ENCODE results near the gene CLSTN3.
A peak's percentile ranks its signal among the peaks of the same experiment; 100 is the strongest.

Gene CLSTN3

DNA sequence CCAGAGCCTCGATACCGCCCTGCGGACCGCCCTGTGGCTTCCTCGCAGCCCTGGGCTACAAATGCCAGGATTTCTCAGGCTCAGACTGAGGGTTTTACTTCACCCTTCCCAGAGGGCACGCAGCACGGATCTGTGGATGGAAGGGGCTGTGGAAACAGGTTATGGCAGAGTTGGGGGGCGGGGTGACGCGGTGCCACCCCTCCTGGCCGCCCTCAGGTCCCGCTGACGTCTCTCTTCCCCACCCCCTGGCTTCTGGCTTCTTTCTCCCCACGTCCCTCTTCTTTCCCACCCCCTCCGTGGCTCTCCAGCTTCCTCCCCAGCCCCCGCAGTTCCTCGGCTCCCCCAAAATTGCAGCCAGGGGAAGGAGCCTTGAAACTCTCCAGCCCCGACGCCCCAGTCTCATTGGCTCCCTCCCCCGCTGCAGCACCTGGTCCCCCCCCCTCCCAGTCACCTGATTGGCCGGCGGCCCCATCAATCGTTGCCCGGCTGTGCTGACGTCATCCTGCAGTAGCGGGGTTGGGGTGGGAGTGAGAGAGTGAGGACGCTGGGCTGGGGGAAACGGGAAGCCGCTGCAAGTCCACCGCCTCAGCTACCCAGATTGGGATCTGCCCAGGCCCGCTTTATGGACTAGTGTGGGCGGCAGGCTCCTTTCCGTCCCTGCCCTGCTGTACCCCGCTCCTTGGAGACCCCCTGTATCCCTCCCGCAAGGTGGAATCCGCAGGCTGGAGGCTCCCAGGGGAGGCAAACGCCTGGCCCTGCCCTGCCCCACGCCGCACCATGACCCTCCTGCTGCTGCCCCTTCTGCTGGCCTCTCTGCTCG is at the start of gene CLSTN3:
TSS of gene CLSTN3 (plus strand) at position 500 of the 820 bp plus-strand sequence. CDS start at position 778, 278 bp downstream.
- H3K36me3 Mint-ChIP-seq (ENCODE audit: low read depth) = peaks cover 30% of the 10 kb centered on the region
- H3K4me1 Mint-ChIP-seq (ENCODE audit: low read depth) = peaks cover 28% of the 10 kb centered on the region
- peak within 1 kb of the TSS; percentile 92 for H3K27ac Mint-ChIP-seq
- no peaks in the 10 kb centered on the region for H3K9me3 Mint-ChIP-seq
- DNase-seq (ENCODE audit: low spot score) = peak; percentile 76
- H3K4me3 Mint-ChIP-seq = peak within 1 kb of the TSS; percentile 96
- no peaks in the 10 kb centered on the region for H3K27me3 Mint-ChIP-seq (ENCODE audit: low read depth)

DNA sequence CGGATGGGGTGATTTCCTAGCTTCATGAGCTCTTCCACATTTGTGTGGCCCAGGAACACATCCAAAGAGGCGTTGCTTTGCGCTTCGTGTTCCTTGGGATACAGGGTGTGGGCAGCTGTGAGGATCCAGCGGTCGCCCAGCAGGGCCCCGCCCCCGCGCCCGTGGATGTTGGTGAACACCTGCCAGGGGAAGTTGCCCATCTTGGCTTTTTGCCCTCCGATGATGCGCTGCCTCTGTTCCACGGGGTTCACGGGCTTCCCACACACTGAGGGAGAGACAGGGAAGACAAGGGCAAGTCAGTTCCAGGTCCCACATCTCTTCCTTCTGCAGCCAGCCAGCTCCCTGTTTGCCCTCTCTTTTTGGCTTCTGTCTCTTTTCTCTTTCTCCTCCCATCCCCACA is 49.1 kb upstream of the CLSTN3 start:
- DNase-seq (ENCODE audit: low spot score) = no peak
- Mint-ChIP-seq H3K9me3 (peaks cover 5% of the 10 kb centered on the region), H3K4me1 (ENCODE audit: low read depth) (no peaks in the 10 kb centered on the region), H3K27ac (no peak overlapping the region), H3K27me3 (ENCODE audit: low read depth) (peaks cover 2% of the 10 kb centered on the region), H3K4me3 (no peak overlapping the region), H3K36me3 (ENCODE audit: low read depth) (peaks cover 4% of the 10 kb centered on the region)

DNA sequence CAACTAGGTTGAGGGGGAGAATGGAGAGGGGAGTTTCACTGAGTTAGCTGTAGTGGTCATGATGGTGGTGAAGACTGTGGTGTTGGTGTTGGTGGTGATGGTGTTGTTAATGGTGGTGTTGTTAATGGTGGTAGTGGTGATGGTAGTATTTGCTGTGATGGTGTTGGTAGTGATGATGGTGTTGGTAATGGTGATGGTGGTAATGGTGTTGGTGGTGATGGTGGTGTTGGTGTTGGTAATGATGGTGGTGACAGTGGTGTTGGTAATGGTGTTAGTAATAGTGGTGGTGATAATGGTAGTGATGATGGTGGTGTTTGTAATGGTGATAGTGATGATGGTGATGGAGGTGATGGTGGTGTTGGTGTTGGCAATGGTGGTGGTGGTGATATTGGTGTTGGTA is 47.0 kb upstream of the CLSTN3 start:
- Mint-ChIP-seq H3K4me1 (ENCODE audit: low read depth) (no peaks in the 10 kb centered on the region), H3K27me3 (ENCODE audit: low read depth) (peaks cover 2% of the 10 kb centered on the region), H3K4me3 (no peak overlapping the region), H3K9me3 (peaks cover 5% of the 10 kb centered on the region), H3K36me3 (ENCODE audit: low read depth) (peaks cover 4% of the 10 kb centered on the region), H3K27ac (no peak overlapping the region)
- DNase-seq (ENCODE audit: low spot score) = no peak

DNA sequence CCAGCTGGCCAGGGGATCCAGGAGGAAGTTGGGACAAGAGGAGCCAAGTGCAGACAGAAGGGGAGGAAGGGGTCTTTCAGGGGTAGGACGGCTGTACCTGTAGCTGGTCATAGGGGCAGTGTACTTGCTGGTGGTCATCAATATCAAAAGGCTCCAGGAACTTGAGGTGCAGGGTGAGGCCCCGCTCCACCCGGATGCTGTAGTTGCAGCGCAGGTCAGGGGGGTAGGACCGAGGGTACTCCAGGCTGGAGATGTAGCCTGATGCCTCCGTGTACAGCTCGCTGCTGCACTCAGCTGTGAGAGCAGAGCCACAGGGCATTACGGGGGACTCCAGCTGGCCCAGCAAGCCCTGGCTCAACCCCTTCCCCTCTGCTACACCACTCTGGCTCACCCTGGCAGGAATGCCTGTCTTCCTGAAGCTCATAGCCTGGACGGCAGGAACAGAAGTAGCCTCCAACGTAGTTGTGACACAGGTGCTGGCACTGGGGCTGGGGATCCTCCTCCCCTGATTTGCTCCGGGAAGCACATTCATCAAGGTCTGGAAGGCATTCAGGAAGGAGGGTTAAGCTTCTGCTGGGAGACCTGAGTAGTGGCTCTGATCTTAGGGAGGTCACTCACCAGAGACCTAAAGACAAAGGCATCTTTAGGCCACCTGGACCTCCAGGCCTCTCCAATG is 40.8 kb upstream of the CLSTN3 start:
- Mint-ChIP-seq H3K27me3 (ENCODE audit: low read depth) (peaks cover 3% of the 10 kb centered on the region), H3K4me3 (no peak overlapping the region), H3K4me1 (ENCODE audit: low read depth) (peaks cover 7% of the 10 kb centered on the region), H3K9me3 (no peaks in the 10 kb centered on the region), H3K36me3 (ENCODE audit: low read depth) (no peaks in the 10 kb centered on the region), H3K27ac (no peak overlapping the region)
- no peak for DNase-seq (ENCODE audit: low spot score)

DNA sequence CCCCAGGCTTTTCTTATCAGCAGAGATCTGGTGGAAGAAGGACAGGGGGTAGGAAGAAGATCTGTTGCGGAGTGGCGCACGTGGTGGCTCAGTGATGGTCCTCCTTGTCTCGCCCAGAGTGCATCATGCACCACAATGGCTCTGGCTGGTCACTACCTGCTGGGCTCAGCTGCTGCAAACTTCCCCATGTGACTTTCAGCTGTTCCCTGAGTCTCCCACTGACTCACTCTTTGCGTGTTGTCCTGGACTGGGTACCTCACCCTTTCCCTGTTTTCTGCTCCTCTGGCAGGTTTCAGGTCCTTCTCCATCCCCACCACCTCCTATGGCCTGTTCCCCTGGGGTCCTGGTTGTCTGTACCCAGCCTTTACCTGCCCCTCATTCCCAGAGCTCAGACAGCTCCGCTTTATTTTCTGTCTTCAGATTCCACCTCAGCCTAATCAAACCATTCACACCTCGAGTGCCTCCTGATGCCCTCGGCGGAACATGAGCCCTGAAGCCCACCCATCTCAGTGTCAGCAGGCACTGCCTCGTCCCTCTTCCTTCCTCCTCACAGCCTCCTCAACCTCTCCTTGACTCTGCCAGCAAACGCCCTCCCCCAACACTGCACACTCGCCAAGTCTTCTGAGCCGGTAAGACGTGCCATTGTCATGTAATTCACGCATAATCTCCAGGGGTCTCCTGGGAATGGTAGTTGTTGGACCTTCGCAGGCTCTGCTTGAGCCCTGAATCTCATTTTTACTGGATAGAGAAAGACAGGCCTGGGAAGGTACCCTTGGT is 39.8 kb upstream of the CLSTN3 start:
- peaks cover 7% of the 10 kb centered on the region for H3K4me1 Mint-ChIP-seq (ENCODE audit: low read depth)
- no peak for DNase-seq (ENCODE audit: low spot score)
- no peaks in the 10 kb centered on the region for H3K9me3 Mint-ChIP-seq
- H3K4me3 Mint-ChIP-seq = no peak overlapping the region
- no peak overlapping the region for H3K27ac Mint-ChIP-seq
- peaks cover 3% of the 10 kb centered on the region for H3K27me3 Mint-ChIP-seq (ENCODE audit: low read depth)
- no peaks in the 10 kb centered on the region for H3K36me3 Mint-ChIP-seq (ENCODE audit: low read depth)

DNA sequence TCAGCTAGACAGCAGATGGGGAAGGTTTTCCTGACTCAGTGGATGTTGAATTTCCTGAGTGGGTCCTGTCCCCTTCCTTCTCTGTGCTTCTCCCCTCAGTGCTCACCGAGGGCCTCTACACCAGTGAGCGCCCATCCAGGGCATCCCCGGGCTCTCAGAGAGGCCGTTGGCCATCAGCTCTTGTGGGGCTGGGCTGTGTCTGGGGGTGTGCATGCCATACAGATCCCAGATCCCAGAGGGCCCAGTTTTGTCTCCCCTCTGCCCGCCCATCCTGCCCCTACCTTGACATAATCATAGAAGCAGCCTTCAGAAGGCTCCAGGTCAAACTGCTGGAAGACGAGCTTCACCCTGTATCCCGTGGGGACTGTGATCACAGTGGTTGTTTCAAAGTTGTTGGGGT is 39.0 kb upstream of the CLSTN3 start:
- H3K36me3 Mint-ChIP-seq (ENCODE audit: low read depth) = no peaks in the 10 kb centered on the region
- peaks cover 7% of the 10 kb centered on the region for H3K4me1 Mint-ChIP-seq (ENCODE audit: low read depth)
- no peak overlapping the region for H3K4me3 Mint-ChIP-seq
- no peak for DNase-seq (ENCODE audit: low spot score)
- peaks cover 3% of the 10 kb centered on the region for H3K27me3 Mint-ChIP-seq (ENCODE audit: low read depth)
- no peaks in the 10 kb centered on the region for H3K9me3 Mint-ChIP-seq
- H3K27ac Mint-ChIP-seq = peak overlapping the region; percentile 20

DNA sequence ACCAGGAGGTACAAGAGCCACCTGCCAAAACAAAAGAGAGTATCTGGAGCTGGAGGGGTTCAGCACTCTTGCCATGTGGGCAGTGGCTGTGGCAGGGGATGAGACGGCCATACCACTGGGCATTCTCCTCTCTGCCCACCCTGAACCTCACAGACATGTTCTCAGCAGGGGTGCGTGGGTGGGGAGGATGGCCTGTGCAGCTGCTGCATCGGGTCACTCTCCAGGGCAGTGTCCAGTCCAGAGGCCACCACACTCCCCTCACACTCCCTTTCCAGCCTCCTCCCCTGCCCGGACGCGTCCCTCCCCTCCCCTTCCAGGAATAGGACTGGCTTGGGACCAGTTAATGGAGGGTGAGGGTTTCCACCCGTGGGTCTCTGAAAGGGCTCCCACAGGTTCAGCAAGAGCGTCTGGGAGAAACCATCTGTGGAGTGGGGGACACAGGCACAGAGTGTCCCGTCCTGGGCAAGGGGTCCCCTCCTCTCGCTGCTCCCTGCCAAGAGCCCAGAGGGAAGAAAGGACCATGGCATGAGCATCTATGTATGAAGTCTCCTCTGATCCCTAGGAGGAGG is 38.4 kb upstream of the CLSTN3 start:
- no peak for DNase-seq (ENCODE audit: low spot score)
- peak overlapping the region; percentile 86 for H3K4me3 Mint-ChIP-seq
- H3K4me1 Mint-ChIP-seq (ENCODE audit: low read depth) = peaks cover 7% of the 10 kb centered on the region
- H3K27ac Mint-ChIP-seq = peak overlapping the region; percentile 70
- peaks cover 3% of the 10 kb centered on the region for H3K27me3 Mint-ChIP-seq (ENCODE audit: low read depth)
- no peaks in the 10 kb centered on the region for H3K9me3 Mint-ChIP-seq
- H3K36me3 Mint-ChIP-seq (ENCODE audit: low read depth) = peaks cover 1% of the 10 kb centered on the region

DNA sequence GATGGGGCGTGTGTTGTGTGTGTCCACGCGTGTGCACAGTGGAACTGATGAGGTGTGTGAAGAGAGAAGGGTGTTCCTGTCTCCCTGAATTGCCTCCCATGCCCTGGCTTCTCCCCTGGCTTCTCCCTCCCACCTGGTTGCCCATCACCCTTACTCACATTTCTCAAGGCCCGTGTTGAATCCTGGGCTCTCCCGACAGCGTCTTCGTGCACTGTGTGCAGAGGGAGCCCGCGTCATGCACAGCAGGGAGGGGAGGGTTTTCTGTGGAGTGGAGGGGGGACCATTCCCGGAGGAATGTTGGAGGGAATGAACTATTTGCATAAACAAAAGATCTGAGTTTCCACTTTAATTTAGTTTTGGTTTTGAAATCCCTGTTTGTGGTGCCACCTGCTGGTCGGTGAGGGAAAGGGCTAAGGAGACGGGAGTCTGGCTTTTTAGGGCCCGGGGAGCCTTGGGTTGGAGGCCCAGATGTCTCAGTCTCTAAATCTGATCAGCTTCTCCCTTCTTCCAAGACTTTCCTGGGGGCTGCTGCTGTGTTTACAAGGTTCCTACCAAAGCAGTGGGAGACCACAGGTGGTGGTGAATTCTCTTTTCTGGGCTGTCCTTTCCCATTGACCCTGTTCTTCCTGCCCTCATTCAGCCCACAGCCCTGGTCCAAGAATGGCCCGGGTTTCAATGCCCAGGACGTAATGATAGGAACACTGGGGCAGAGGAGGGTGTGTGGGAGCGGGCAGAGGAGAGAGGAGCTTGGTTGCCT is 37.8 kb upstream of the CLSTN3 start, which contains the start of gene C1R:
TSS of gene C1R (minus strand) at position 217 of the 757 bp plus-strand sequence. CDS start at position 160, 57 bp downstream.
- H3K27me3 Mint-ChIP-seq (ENCODE audit: low read depth) = peaks cover 3% of the 10 kb centered on the region
- H3K4me1 Mint-ChIP-seq (ENCODE audit: low read depth) = peaks cover 7% of the 10 kb centered on the region
- no peaks in the 10 kb centered on the region for H3K9me3 Mint-ChIP-seq
- peak within 1 kb of the TSS; percentile 86 for H3K4me3 Mint-ChIP-seq
- H3K36me3 Mint-ChIP-seq (ENCODE audit: low read depth) = peaks cover 2% of the 10 kb centered on the region
- peak; percentile 43 for DNase-seq (ENCODE audit: low spot score)
- H3K27ac Mint-ChIP-seq = peak within 1 kb of the TSS; percentile 70

DNA sequence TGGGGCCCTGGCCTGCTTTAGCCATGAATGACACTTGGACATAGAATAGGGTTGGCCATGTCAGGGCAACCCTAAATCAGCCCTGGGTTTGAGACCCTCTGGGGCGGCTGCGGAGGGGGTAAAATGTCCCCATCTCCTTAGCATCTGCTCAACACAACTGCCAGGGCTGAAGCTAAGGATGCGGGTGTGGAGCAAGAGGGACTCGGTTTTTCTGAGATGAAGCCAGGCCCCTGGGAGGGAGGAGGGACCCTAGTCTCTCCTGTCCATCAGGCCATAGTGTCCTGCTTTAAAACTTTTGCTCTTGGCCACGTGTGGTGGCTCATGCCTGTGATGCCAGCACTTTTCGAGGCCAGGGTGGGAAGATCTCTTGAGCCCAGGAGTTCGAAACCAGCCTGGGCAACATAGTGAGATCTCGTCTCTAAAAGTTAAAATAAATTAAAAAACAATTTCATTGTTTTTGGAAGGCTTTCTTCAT is 37.1 kb upstream of the CLSTN3 start:
- Mint-ChIP-seq H3K4me1 (ENCODE audit: low read depth) (peaks cover 7% of the 10 kb centered on the region), H3K9me3 (no peaks in the 10 kb centered on the region), H3K36me3 (ENCODE audit: low read depth) (peaks cover 4% of the 10 kb centered on the region), H3K27me3 (ENCODE audit: low read depth) (peaks cover 3% of the 10 kb centered on the region), H3K27ac (no peak overlapping the region), H3K4me3 (peak overlapping the region; percentile 86)
- DNase-seq (ENCODE audit: low spot score) = no peak

DNA sequence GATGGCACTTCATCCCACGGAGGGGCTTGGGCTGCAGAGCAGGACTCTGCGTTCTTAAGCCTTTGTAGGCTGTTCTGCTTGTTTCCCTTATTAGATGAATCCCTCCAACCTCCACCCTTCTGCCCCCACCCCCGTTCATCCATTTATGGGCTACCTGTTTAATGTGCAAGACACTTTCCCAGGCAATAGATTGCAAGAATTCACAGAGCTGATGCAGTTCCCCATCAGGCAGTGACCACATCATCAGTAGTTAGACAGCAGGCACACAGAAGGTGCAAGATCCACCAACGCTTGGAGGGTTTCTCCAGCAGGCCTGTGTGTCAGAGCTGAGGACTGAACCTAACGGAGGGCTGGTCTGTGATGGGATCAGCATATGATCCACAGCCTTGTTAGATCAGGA is 36.7 kb upstream of the CLSTN3 start:
- Mint-ChIP-seq H3K9me3 (no peaks in the 10 kb centered on the region), H3K4me1 (ENCODE audit: low read depth) (peaks cover 7% of the 10 kb centered on the region), H3K27me3 (ENCODE audit: low read depth) (peaks cover 3% of the 10 kb centered on the region), H3K4me3 (no peak overlapping the region), H3K27ac (peak overlapping the region; percentile 32), H3K36me3 (ENCODE audit: low read depth) (peaks cover 4% of the 10 kb centered on the region)
- DNase-seq (ENCODE audit: low spot score) = no peak

DNA sequence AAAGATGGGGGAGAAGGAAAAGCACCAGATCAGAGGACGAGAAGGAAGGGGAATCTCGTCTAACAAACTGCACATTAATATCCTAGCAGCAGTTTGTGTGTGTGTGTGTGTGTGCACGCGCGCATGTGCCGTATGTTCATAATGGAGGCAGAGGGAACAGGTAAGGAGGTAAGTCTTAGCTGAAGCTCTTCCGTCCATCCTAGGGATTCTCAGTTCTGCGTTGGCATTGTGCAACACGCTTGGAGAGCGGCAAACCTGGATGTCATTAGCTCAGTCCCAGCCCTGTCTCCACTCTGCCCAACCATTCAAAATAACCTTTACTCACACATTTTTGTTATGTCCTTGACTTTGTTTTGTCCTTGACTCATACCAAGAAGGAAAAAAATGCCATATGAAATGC is 36.3 kb upstream of the CLSTN3 start:
- Mint-ChIP-seq H3K9me3 (no peaks in the 10 kb centered on the region), H3K27me3 (ENCODE audit: low read depth) (peaks cover 3% of the 10 kb centered on the region), H3K4me1 (ENCODE audit: low read depth) (peaks cover 7% of the 10 kb centered on the region), H3K4me3 (no peak overlapping the region), H3K36me3 (ENCODE audit: low read depth) (peaks cover 4% of the 10 kb centered on the region), H3K27ac (peak overlapping the region; percentile 32)
- no peak for DNase-seq (ENCODE audit: low spot score)

DNA sequence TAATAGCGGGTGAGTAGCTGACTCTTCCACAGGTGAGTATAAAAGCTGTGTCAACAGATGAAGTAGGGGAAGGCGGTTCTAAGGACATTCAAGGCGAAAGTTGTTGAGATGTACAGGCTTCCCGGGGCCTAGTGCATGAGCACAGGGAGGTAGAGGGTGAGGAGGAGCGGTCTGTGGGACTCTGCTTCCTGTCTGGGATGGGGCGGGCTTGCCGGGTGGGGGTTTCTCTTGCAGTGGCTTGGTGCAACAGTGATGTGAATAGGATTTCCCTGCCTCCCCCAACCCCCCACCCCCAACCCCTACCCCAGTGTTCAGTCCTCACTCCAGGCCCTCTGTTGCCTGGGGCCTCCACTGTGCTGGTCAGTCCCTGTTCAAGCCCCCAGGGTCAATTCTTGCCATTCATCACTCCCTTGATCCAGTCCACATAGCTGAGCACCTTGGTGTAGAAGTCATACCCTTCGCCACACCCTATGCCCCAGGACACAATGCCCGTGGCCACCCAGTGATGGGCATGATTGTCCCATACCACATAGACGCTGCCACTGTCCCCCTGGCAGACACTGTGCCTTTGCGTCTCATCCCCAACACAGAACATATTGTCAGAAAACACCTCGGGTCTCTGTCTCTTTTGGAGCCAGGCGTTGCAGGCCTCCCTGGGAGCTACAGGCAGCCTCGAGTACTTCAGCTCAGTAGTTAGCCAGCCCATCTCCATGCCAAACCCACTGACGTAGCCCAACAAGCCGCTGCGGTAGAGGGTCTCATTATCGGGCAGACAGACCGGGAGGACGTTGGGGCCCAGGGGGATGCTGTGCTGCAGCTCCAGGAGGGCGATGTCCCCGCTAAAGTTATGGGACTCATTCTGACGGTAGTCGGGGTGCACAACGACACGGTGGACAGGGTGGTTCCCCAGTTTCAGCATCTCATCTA is 33.9 kb upstream of the CLSTN3 start:
- Mint-ChIP-seq H3K4me3 (no peak overlapping the region), H3K27ac (no peak overlapping the region)

More for the DNA sequence above, 33.9 kb upstream of the CLSTN3 start:
- H3K36me3 Mint-ChIP-seq (ENCODE audit: low read depth) = peaks cover 8% of the 10 kb centered on the region
- no peak for DNase-seq (ENCODE audit: low spot score)
- H3K9me3 Mint-ChIP-seq = no peaks in the 10 kb centered on the region
- H3K4me1 Mint-ChIP-seq (ENCODE audit: low read depth) = peaks cover 7% of the 10 kb centered on the region
- peaks cover 3% of the 10 kb centered on the region for H3K27me3 Mint-ChIP-seq (ENCODE audit: low read depth)

All from T-helper 2 cell treated with Interferon-gamma antibody and Interleukin-4, amounts not matched to agents 5 μg/mL and 100 μg/mL, for 36 hours (primary cell).